Mesothelial cell of epicardium (in vitro differentiated cells): ENCODE results near the gene PLEKHB1. TPM values are rescaled to one million over a fixed set of nuclear protein-coding genes. Genes with fewer than 3 reads are reported as not detected.

Experiments used
- DNase-seq, 2 experiments: peaks; one replicate each; pipeline ENCODE4 v3.0.0; 2021; ENCODE audit warnings: low spot score in 2 of 2; ENCODE audit not compliant: unreplicated experiment in 2 of 2
- H3K27ac Mint-ChIP-seq: 2 replicates; pipeline ENCODE4 v1.8.0; 2021; ENCODE audit warnings: mixed read lengths
- H3K27me3 Mint-ChIP-seq: 2 replicates; pipeline ENCODE4 v1.8.0; 2021; ENCODE audit warnings: low read depth, mixed read lengths
- H3K36me3 Mint-ChIP-seq: 2 replicates; pipeline ENCODE4 v1.8.0; 2021; ENCODE audit warnings: mixed read lengths
- H3K4me1 Mint-ChIP-seq: 2 replicates; pipeline ENCODE4 v1.8.0; 2021; ENCODE audit warnings: mixed read lengths
- H3K4me3 Mint-ChIP-seq: 2 replicates; pipeline ENCODE4 v1.8.0; 2021; ENCODE audit warnings: mild to moderate bottlenecking, moderate library complexity, mixed read lengths
- H3K9me3 Mint-ChIP-seq: 2 replicates; pipeline ENCODE4 v1.8.0; 2021; ENCODE audit warnings: mixed read lengths
- total RNA-seq: library from RNA; stranded (reverse); gene quantifications from 3 replicates; pipeline ENCODE4 v1.2.1, GENCODE V29; 2021
- TF ChIP-seq, protein P1 (sequence below): fragments of 200-600 bp; sonication (generic); IDR thresholded peaks from one replicate; pipeline ENCODE4 v1.5.0; 2021; ENCODE audit warnings: antibody characterized with exemption; ENCODE audit not compliant: unreplicated experiment

The PLEKHB1 gene
- total RNA-seq, 1 donor from 2014 or later = 9.0 TPM

DNA sequence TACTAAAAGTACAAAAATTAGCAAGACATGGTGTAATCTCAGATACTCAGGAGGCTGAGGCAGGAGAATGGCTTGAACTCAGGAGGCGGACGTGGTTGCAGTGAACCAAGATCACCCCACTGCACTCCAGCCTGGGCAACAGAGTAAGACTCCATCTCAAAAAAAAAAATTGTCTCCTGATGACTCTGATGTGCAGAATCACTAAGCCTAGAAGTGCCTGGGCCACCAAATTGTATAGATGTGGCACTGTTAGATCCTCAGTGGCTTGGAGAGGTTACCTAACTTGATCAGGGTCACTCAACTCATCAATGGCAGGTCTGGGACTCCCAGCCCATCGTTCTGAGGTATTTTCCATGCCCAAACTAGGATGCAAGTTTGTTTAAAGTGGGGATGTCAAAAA lies 10.6 kb downstream of the PLEKHB1 start:
- H3K4me1 Mint-ChIP-seq = peaks cover 12% of the 10 kb centered on the region
- H3K27ac Mint-ChIP-seq = no peak overlapping the region
- no peak for DNase-seq
- H3K4me3 Mint-ChIP-seq = no peak overlapping the region
- no peaks in the 10 kb centered on the region for H3K9me3 Mint-ChIP-seq
- H3K27me3 Mint-ChIP-seq = peaks cover 5% of the 10 kb centered on the region
- H3K36me3 Mint-ChIP-seq = no peaks in the 10 kb centered on the region
- TF ChIP-seq, protein P1, sequence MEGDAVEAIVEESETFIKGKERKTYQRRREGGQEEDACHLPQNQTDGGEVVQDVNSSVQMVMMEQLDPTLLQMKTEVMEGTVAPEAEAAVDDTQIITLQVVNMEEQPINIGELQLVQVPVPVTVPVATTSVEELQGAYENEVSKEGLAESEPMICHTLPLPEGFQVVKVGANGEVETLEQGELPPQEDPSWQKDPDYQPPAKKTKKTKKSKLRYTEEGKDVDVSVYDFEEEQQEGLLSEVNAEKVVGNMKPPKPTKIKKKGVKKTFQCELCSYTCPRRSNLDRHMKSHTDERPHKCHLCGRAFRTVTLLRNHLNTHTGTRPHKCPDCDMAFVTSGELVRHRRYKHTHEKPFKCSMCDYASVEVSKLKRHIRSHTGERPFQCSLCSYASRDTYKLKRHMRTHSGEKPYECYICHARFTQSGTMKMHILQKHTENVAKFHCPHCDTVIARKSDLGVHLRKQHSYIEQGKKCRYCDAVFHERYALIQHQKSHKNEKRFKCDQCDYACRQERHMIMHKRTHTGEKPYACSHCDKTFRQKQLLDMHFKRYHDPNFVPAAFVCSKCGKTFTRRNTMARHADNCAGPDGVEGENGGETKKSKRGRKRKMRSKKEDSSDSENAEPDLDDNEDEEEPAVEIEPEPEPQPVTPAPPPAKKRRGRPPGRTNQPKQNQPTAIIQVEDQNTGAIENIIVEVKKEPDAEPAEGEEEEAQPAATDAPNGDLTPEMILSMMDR = no peak

GRCh38 chr11:73659961-73660360 lies 13.6 kb downstream of the PLEKHB1 start:
- TF ChIP-seq, protein P1 = no peak
- DNase-seq = no peak
- no peaks in the 10 kb centered on the region for H3K9me3 Mint-ChIP-seq
- H3K36me3 Mint-ChIP-seq = no peaks in the 10 kb centered on the region
- peaks cover 7% of the 10 kb centered on the region for H3K4me1 Mint-ChIP-seq
- H3K4me3 Mint-ChIP-seq = no peak overlapping the region
- H3K27ac Mint-ChIP-seq = no peak overlapping the region
- H3K27me3 Mint-ChIP-seq = peaks cover 12% of the 10 kb centered on the region

DNA sequence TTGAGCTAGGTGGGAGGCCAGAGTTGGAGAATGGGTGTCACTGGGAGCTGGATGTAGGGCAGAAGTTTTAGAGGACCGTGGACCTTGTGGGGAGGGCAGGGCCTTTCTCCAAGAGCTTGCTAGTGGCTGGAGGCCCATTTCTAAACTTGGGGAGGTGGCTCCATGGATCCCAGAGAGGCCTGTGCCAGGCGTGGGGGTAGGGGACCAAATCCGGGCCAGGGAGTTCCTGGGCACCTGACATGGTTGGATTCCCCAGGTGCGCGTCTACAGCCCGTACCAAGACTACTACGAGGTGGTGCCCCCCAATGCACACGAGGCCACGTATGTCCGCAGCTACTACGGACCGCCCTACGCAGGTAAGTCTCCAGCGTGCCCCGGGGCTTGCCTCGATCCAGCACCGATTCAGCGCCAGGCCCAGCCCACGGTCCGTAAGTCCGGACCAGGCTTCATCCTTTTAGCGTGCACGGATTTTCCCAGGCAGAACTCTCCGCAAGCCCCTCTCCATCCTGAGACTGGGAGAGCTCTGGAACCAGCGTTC lies 14.2 kb downstream of the PLEKHB1 start:
- no peak for DNase-seq
- Mint-ChIP-seq H3K27ac (no peak overlapping the region), H3K36me3 (no peaks in the 10 kb centered on the region), H3K27me3 (peaks cover 12% of the 10 kb centered on the region), H3K4me3 (peak overlapping the region; percentile 72), H3K4me1 (peaks cover 7% of the 10 kb centered on the region), H3K9me3 (no peaks in the 10 kb centered on the region)
- TF ChIP-seq, protein P1 = no peak

DNA sequence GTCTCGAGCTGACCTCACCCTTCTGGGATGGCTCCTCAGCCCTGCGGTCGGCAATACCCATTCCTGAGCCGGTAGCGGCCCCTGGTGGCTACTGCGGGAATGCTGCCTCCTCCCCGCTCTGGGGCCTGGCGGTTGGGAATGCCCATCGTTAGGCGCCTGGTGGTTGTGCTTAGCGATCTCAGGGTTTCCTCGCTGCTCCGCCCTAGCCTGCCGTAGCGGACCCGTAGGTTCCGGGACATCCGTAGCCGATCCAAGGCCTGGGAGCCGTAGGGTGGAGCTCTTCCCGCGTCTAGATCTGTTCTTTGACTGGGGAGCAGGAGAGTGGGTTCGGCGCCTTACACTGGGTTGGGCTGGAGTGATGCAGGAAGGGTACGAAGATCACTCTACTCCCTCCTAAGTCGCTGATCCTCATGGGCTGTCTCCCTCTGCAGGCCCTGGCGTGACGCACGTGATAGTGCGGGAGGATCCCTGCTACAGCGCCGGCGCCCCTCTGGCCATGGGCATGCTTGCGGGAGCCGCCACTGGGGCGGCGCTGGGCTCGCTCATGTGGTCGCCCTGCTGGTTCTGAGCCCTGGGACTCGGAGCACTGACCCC lies 14.8 kb downstream of the PLEKHB1 start:
- peaks cover 7% of the 10 kb centered on the region for H3K4me1 Mint-ChIP-seq
- H3K27ac Mint-ChIP-seq = peak overlapping the region; percentile 82
- H3K4me3 Mint-ChIP-seq = peak overlapping the region; percentile 72
- H3K36me3 Mint-ChIP-seq = no peaks in the 10 kb centered on the region
- TF ChIP-seq, protein P1 = peak; percentile 88
- no peaks in the 10 kb centered on the region for H3K9me3 Mint-ChIP-seq
- peak; percentile 86 to 98 for DNase-seq
- H3K27me3 Mint-ChIP-seq = peaks cover 12% of the 10 kb centered on the region

DNA sequence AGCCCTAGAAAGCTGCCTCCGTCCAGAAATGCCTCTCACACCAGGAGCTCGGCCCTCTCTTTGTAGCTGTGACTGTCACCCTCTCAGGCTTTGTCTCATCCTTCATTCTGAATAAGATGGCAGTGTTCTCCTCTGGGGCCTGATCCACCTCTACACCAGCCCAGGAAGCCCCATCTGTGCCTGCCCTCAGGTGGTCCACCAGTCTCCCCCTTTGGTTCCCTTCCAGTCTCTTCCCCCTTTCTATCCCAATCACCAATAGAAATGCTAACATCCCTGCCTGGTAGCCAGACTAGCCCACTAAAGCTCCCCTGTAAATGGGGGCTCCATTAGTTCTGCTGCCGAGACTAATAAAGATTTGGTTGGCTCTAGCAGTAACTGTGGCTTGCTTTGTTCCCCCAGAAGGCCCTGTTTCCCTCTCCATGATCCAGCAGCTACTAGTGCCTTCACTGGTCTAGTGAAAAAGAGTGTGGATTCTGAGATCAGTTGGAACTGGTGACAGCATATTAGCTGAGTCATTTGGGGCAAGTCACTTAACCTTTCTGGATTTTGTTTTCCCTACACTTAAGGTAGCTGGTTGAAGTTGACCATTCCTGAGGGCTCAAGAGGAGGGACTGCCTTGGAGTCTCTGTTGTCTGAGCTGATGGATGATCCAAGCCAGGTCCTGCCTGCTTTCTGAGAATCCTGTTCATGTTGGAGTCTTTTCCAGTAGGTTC lies 16.2 kb downstream of the PLEKHB1 start:
- TF ChIP-seq, protein P1 = no peak
- Mint-ChIP-seq H3K36me3 (no peaks in the 10 kb centered on the region), H3K9me3 (no peaks in the 10 kb centered on the region), H3K4me1 (peaks cover 7% of the 10 kb centered on the region), H3K27me3 (peaks cover 12% of the 10 kb centered on the region), H3K4me3 (no peak overlapping the region), H3K27ac (no peak overlapping the region)
- DNase-seq = no peak
